Astrocyte (in vitro differentiated cells and primary cell): ENCODE results near the gene NAV2. TPM values are rescaled to one million over a fixed set of nuclear protein-coding genes. Genes with fewer than 3 reads are reported as not detected.
"Not testable (repeated sequence)": the region's sequence is repeated elsewhere in the genome, so short reads cannot be mapped to it uniquely, and the experiment has no call there.

Experiments used
- DNase-seq: peaks from one replicate; pipeline ENCODE4 v3.0.0-alpha.2; 2010; ENCODE audit warnings: low read depth
- FAIRE-seq: peaks from 2 replicates; lab custom pipeline; 2011; peaks lifted over from hg19 to GRCh38; lab: Jason Lieb, UNC
- H2AFZ ChIP-seq: 2 replicates; pipeline ENCODE4 v1.6.0; 2012; ENCODE audit warnings: low read depth, low read length, inconsistent platforms
- H3K27ac ChIP-seq: 2 replicates; pipeline ENCODE4 v1.5.1; 2011; ENCODE audit warnings: low read depth, low read length, inconsistent platforms
- H3K27me3 ChIP-seq: 2 replicates; pipeline ENCODE4 v1.6.0; 2011; ENCODE audit warnings: low read length, inconsistent platforms; ENCODE audit not compliant: insufficient read depth
- H3K36me3 ChIP-seq: 2 replicates; pipeline ENCODE4 v1.5.1; 2011; ENCODE audit warnings: low read length, inconsistent platforms; ENCODE audit not compliant: insufficient read depth
- H3K4me1 ChIP-seq: 2 replicates; pipeline ENCODE4 v1.5.1; 2011; ENCODE audit warnings: low read length, inconsistent platforms; ENCODE audit not compliant: insufficient read depth
- H3K4me2 ChIP-seq: 2 replicates; pipeline ENCODE4 v1.6.0; 2012; ENCODE audit warnings: low read length, inconsistent platforms
- H3K4me3 ChIP-seq: 2 replicates; pipeline ENCODE4 v1.5.1; 2011; ENCODE audit warnings: low read depth, mild to moderate bottlenecking, low read length, inconsistent platforms; ENCODE audit not compliant: insufficient read depth
- H3K79me2 ChIP-seq: 2 replicates; pipeline ENCODE4 v1.6.0; 2012; ENCODE audit warnings: mild to moderate bottlenecking, low read length, inconsistent platforms; ENCODE audit not compliant: insufficient read depth
- H3K9ac ChIP-seq: 2 replicates; pipeline ENCODE4 v1.6.0; 2012; ENCODE audit warnings: mild to moderate bottlenecking, low read length, inconsistent platforms
- H3K9me3 ChIP-seq: 2 replicates; pipeline ENCODE4 v1.5.1; 2012; ENCODE audit warnings: low read depth, mild to moderate bottlenecking, low read length, inconsistent platforms; ENCODE audit not compliant: insufficient read depth
- H4K20me1 ChIP-seq: 2 replicates; pipeline ENCODE4 v1.6.0; 2012; ENCODE audit warnings: low read length, inconsistent platforms; ENCODE audit not compliant: insufficient read depth
- H3K27ac Mint-ChIP-seq: one replicate; pipeline ENCODE4 v1.8.0; 2021; ENCODE audit warnings: mild to moderate bottlenecking, mixed read lengths; ENCODE audit not compliant: unreplicated experiment
- H3K27me3 Mint-ChIP-seq: one replicate; pipeline ENCODE4 v1.8.0; 2021; ENCODE audit warnings: low read depth, mixed read lengths; ENCODE audit not compliant: unreplicated experiment
- H3K36me3 Mint-ChIP-seq: one replicate; pipeline ENCODE4 v1.8.0; 2021; ENCODE audit warnings: low read depth, mixed read lengths; ENCODE audit not compliant: unreplicated experiment
- H3K4me1 Mint-ChIP-seq: one replicate; pipeline ENCODE4 v1.8.0; 2021; ENCODE audit warnings: low read depth, mixed read lengths; ENCODE audit not compliant: unreplicated experiment
- H3K4me3 Mint-ChIP-seq: one replicate; pipeline ENCODE4 v1.8.0; 2021; ENCODE audit warnings: mild to moderate bottlenecking, moderate library complexity, mixed read lengths; ENCODE audit not compliant: unreplicated experiment
- H3K9me3 Mint-ChIP-seq: one replicate; pipeline ENCODE4 v1.8.0; 2021; ENCODE audit warnings: mild to moderate bottlenecking, mixed read lengths; ENCODE audit not compliant: unreplicated experiment
- CTCF ChIP-seq: IDR thresholded peaks from 2 replicates; pipeline ENCODE4 v1.5.1; 2011; ENCODE audit warnings: low read depth, mild to moderate bottlenecking, inconsistent platforms, low read length, moderate library complexity; ENCODE audit not compliant: insufficient read depth
- EZH2 ChIP-seq: IDR thresholded peaks from 2 replicates; pipeline ENCODE4 v1.6.1; 2012; ENCODE audit warnings: mild to moderate bottlenecking, low read length, inconsistent platforms; ENCODE audit not compliant: insufficient read depth
- total RNA-seq: library from RNA; stranded (reverse); gene quantifications from 2 replicates; pipeline ENCODE4 v1.2.1, GENCODE V29; 2021

Gene NAV2
- total RNA-seq, 1 donor from 2014 or later, result 20.6 TPM

GRCh38 chr11:19924716-19925115, 212.1 kb downstream of the NAV2 start:
- peaks cover 19% of the 10 kb centered on the region for H3K4me1 ChIP-seq
- FAIRE-seq, result peak; percentile 26
- H3K27me3 Mint-ChIP-seq, result no peaks in the 10 kb centered on the region
- H3K9me3 Mint-ChIP-seq, result no peaks in the 10 kb centered on the region
- no peaks in the 10 kb centered on the region for H3K9me3 ChIP-seq
- H3K9ac ChIP-seq, result no peak overlapping the region
- no peak overlapping the region for H3K27ac ChIP-seq
- no peak overlapping the region for H3K4me3 Mint-ChIP-seq
- no peaks in the 10 kb centered on the region for H3K36me3 Mint-ChIP-seq
- peaks cover 20% of the 10 kb centered on the region for H3K4me1 Mint-ChIP-seq
- H3K27me3 ChIP-seq, result no peaks in the 10 kb centered on the region
- H3K4me3 ChIP-seq, result no peak overlapping the region
- no peak overlapping the region for H2AFZ ChIP-seq
- no peaks in the 10 kb centered on the region for H3K79me2 ChIP-seq
- H3K27ac Mint-ChIP-seq, result no peak overlapping the region
- no peak for TF ChIP-seq CTCF
- no peaks in the 10 kb centered on the region for H3K36me3 ChIP-seq
- H4K20me1 ChIP-seq, result no peaks in the 10 kb centered on the region
- DNase-seq, result peak; percentile 75
- H3K4me2 ChIP-seq, result no peak overlapping the region

- H3K4me1 Mint-ChIP-seq, result peaks cover 18% of the 10 kb centered on the region
- H4K20me1 ChIP-seq, H2AFZ ChIP-seq, H3K27me3 ChIP-seq, H3K9me3 ChIP-seq, H3K27me3 Mint-ChIP-seq, H3K9me3 Mint-ChIP-seq, H3K27ac ChIP-seq, H3K4me3 Mint-ChIP-seq, H3K4me2 ChIP-seq, DNase-seq, H3K79me2 ChIP-seq, FAIRE-seq, H3K36me3 Mint-ChIP-seq, H3K4me3 ChIP-seq, H3K9ac ChIP-seq, H3K27ac Mint-ChIP-seq, H3K36me3 ChIP-seq: not testable (repeated sequence)
- H3K4me1 ChIP-seq, result peaks cover 11% of the 10 kb centered on the region
These were observed 214.8 kb downstream of the NAV2 start for GRCh38 chr11:19927403-19927802.

DNA sequence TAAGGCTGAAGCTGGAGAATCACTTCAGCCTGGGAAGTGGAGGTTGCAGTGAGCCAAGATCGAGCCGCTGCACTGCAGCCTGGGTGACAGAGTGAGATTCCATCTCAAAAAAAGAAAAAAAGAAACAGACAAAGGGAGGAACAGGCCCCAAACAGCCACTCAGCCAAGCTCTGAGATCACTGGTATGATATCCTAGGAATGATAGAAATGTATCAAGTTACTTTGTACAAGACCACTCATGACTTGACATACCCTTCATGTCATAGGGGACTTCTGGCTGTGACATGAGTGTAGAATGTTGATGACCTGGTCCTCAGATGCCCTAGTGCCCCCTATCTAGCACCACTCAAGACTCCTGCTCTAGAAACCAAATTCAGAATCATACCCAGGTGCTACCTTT, 216.5 kb downstream of the NAV2 start:
- no peak for FAIRE-seq
- Histone ChIP-seq H3K4me1 (peaks cover 8% of the 10 kb centered on the region), H3K9ac (no peak overlapping the region), H3K27ac (no peak overlapping the region), H3K4me2 (peak overlapping the region; percentile 7), H3K79me2 (no peaks in the 10 kb centered on the region), H3K27me3 (no peaks in the 10 kb centered on the region), H3K4me3 (no peak overlapping the region), H4K20me1 (no peaks in the 10 kb centered on the region), H3K36me3 (no peaks in the 10 kb centered on the region), H2AFZ (no peak overlapping the region), H3K9me3 (no peaks in the 10 kb centered on the region)
- Mint-ChIP-seq H3K36me3 (no peaks in the 10 kb centered on the region), H3K9me3 (no peaks in the 10 kb centered on the region), H3K27me3 (no peaks in the 10 kb centered on the region), H3K4me1 (peaks cover 11% of the 10 kb centered on the region), H3K27ac (peak overlapping the region; percentile 66), H3K4me3 (no peak overlapping the region)
- DNase-seq, result peak; percentile 61
- TF ChIP-seq CTCF (no peak), EZH2 (no peak)
